ENCODE data around the gene BMP15. TPM values are rescaled to one million over a fixed set of nuclear protein-coding genes. Genes with fewer than 3 reads are reported as not detected.

BMP15 gene
- total and polyA plus RNA-seq, 4 experiments from 2014 or later = not detected

GRCh38 chrX:50941638-50942037 lies 31.1 kb downstream of the BMP15 start:
- intact Hi-C loops (cut with micrococcal nuclease) = no loop called here
- H3K4me1 Mint-ChIP-seq = no peaks in the 10 kb centered on the region
- Histone ChIP-seq H3K4me1 (ENCODE audit: insufficient read depth, low read length) (no peaks in the 10 kb centered on the region), H3K36me3 (ENCODE audit: insufficient read depth, low read length) (no peaks in the 10 kb centered on the region), H3K27me3 (ENCODE audit: insufficient read depth, low read length) (no peaks in the 10 kb centered on the region), H3K9me3 (ENCODE audit: control insufficient read depth in 1 of 2, low read length in 2 of 2) (no peaks in the 10 kb centered on the region), H3K27ac (ENCODE audit: low read depth, low read length) (no peak overlapping the region), H3K4me3 (ENCODE audit: low read length in 2 of 2) (no peak overlapping the region)
- DNase-seq = no peak
- H3K4me3 Mint-ChIP-seq = no peak overlapping the region
- H3K36me3 Mint-ChIP-seq = no peaks in the 10 kb centered on the region
- H3K9me3 Mint-ChIP-seq = no peaks in the 10 kb centered on the region
- POLR2A ChIA-PET (ENCODE audit: partially characterized antibody) = no interaction called here
- CTCF ChIA-PET (ENCODE audit: partially characterized antibody) = no interaction called here
- H3K27me3 Mint-ChIP-seq = peaks cover 0 to 2% of the 10 kb centered on the region in 2 donors
- peak overlapping the region in 1 of 7 donors; percentile 20 for H3K27ac Mint-ChIP-seq

GRCh38 chrX:50942471-50942870 lies 31.9 kb downstream of the BMP15 start:
- no peak overlapping the region for H3K4me3 Mint-ChIP-seq
- CTCF ChIA-PET (ENCODE audit: partially characterized antibody) = no interaction called here

GRCh38 chrX:50952406-50952805 lies 41.9 kb downstream of the BMP15 start:
- no peak overlapping the region for H3K27ac Mint-ChIP-seq
- H3K9me3 Mint-ChIP-seq = peaks cover 0 to 15% (median 4%) of the 10 kb centered on the region in 8 donors
- no peak overlapping the region for H3K4me3 ChIP-seq (ENCODE audit: low read length in 2 of 2)
- no peaks in the 10 kb centered on the region for H3K9me3 ChIP-seq (ENCODE audit: control insufficient read depth in 1 of 2, low read length in 2 of 2)
- no peak overlapping the region for H3K4me3 Mint-ChIP-seq
- no peaks in the 10 kb centered on the region for H3K27me3 ChIP-seq (ENCODE audit: insufficient read depth, low read length)
- CTCF ChIA-PET (ENCODE audit: partially characterized antibody) = no interaction called here
- H3K27ac ChIP-seq (ENCODE audit: low read depth, low read length) = no peak overlapping the region
- POLR2A ChIA-PET (ENCODE audit: partially characterized antibody) = no interaction called here
- no peaks in the 10 kb centered on the region for H3K4me1 Mint-ChIP-seq
- intact Hi-C loops (cut with micrococcal nuclease) = no loop called here
- no peak for DNase-seq
- no peaks in the 10 kb centered on the region for H3K4me1 ChIP-seq (ENCODE audit: insufficient read depth, low read length)
- peaks cover 3 to 7% of the 10 kb centered on the region in 2 donors for H3K27me3 Mint-ChIP-seq
- no peaks in the 10 kb centered on the region for H3K36me3 Mint-ChIP-seq
- H3K36me3 ChIP-seq (ENCODE audit: insufficient read depth, low read length) = no peaks in the 10 kb centered on the region

More at GRCh38 chrX:50942471-50942870, 31.9 kb downstream of the BMP15 start:
- no peaks in the 10 kb centered on the region for H3K9me3 Mint-ChIP-seq
- H3K36me3 Mint-ChIP-seq = no peaks in the 10 kb centered on the region
- Histone ChIP-seq H3K27ac (ENCODE audit: low read depth, low read length) (no peak overlapping the region), H3K4me3 (ENCODE audit: low read length in 2 of 2) (no peak overlapping the region), H3K4me1 (ENCODE audit: insufficient read depth, low read length) (no peaks in the 10 kb centered on the region), H3K36me3 (ENCODE audit: insufficient read depth, low read length) (no peaks in the 10 kb centered on the region), H3K9me3 (ENCODE audit: control insufficient read depth in 1 of 2, low read length in 2 of 2) (no peaks in the 10 kb centered on the region), H3K27me3 (ENCODE audit: insufficient read depth, low read length) (no peaks in the 10 kb centered on the region)
- H3K4me1 Mint-ChIP-seq = no peaks in the 10 kb centered on the region
- DNase-seq = no peak
- POLR2A ChIA-PET (ENCODE audit: partially characterized antibody) = no interaction called here
- H3K27me3 Mint-ChIP-seq = peaks cover 0 to 2% of the 10 kb centered on the region in 2 donors
- H3K27ac Mint-ChIP-seq = no peak overlapping the region
- intact Hi-C loops (cut with micrococcal nuclease) = no loop called here

GRCh38 chrX:50953832-50954231 lies 43.3 kb downstream of the BMP15 start:
- intact Hi-C loops (cut with micrococcal nuclease) = no loop called here
- H3K27ac Mint-ChIP-seq = no peak overlapping the region

GRCh38 chrX:50962156-50962555 lies 51.6 kb downstream of the BMP15 start:
- Mint-ChIP-seq H3K27me3 (no peaks in the 10 kb centered on the region), H3K4me1 (peaks cover 0 to 2% (median 0%) of the 10 kb centered on the region in 4 donors), H3K27ac (no peak overlapping the region), H3K4me3 (no peak overlapping the region), H3K9me3 (no peaks in the 10 kb centered on the region), H3K36me3 (no peaks in the 10 kb centered on the region)
- no peaks in the 10 kb centered on the region for H3K9me3 ChIP-seq (ENCODE audit: control insufficient read depth in 1 of 2, low read length in 2 of 2)
- no peaks in the 10 kb centered on the region for H3K27me3 ChIP-seq (ENCODE audit: insufficient read depth, low read length)
- no peak overlapping the region for H3K27ac ChIP-seq (ENCODE audit: low read depth, low read length)
- DNase-seq = no peak
- H3K36me3 ChIP-seq (ENCODE audit: insufficient read depth, low read length) = no peaks in the 10 kb centered on the region
- no peak overlapping the region for H3K4me3 ChIP-seq (ENCODE audit: low read length in 2 of 2)
- CTCF ChIA-PET (ENCODE audit: partially characterized antibody) = no interaction called here
- intact Hi-C loops (cut with micrococcal nuclease) = no loop called here
- POLR2A ChIA-PET (ENCODE audit: partially characterized antibody) = no interaction called here
- no peaks in the 10 kb centered on the region for H3K4me1 ChIP-seq (ENCODE audit: insufficient read depth, low read length)

More at GRCh38 chrX:50953832-50954231, 43.3 kb downstream of the BMP15 start:
- Histone ChIP-seq H3K4me1 (ENCODE audit: insufficient read depth, low read length) (no peaks in the 10 kb centered on the region), H3K9me3 (ENCODE audit: control insufficient read depth in 1 of 2, low read length in 2 of 2) (no peaks in the 10 kb centered on the region), H3K27ac (ENCODE audit: low read depth, low read length) (no peak overlapping the region), H3K4me3 (ENCODE audit: low read length in 2 of 2) (no peak overlapping the region), H3K36me3 (ENCODE audit: insufficient read depth, low read length) (no peaks in the 10 kb centered on the region), H3K27me3 (ENCODE audit: insufficient read depth, low read length) (no peaks in the 10 kb centered on the region)
- DNase-seq = no peak
- ChIA-PET POLR2A (ENCODE audit: partially characterized antibody) (no interaction called here), CTCF (ENCODE audit: partially characterized antibody) (no interaction called here)
- Mint-ChIP-seq H3K36me3 (no peaks in the 10 kb centered on the region), H3K27me3 (peaks cover 3 to 5% of the 10 kb centered on the region in 2 donors), H3K4me1 (peaks cover 0 to 2% (median 0%) of the 10 kb centered on the region in 4 donors), H3K9me3 (peaks cover 0 to 15% (median 4%) of the 10 kb centered on the region in 8 donors), H3K4me3 (no peak overlapping the region)

GRCh38 chrX:50963842-50964241 lies 53.3 kb downstream of the BMP15 start:
- intact Hi-C loops (cut with micrococcal nuclease) = no loop called here
- no peaks in the 10 kb centered on the region for H3K36me3 Mint-ChIP-seq
- H3K27ac Mint-ChIP-seq = no peak overlapping the region
- no peak overlapping the region for H3K4me3 Mint-ChIP-seq
- H3K27ac ChIP-seq (ENCODE audit: low read depth, low read length) = no peak overlapping the region
- ChIA-PET POLR2A (ENCODE audit: partially characterized antibody) (no interaction called here), CTCF (ENCODE audit: partially characterized antibody) (no interaction called here)
- no peaks in the 10 kb centered on the region for H3K9me3 Mint-ChIP-seq
- no peak for DNase-seq
- no peaks in the 10 kb centered on the region for H3K4me1 Mint-ChIP-seq
- no peaks in the 10 kb centered on the region for H3K27me3 Mint-ChIP-seq
- H3K9me3 ChIP-seq (ENCODE audit: control insufficient read depth in 1 of 2, low read length in 2 of 2) = no peaks in the 10 kb centered on the region
- H3K4me3 ChIP-seq (ENCODE audit: low read length in 2 of 2) = no peak overlapping the region
- H3K4me1 ChIP-seq (ENCODE audit: insufficient read depth, low read length) = no peaks in the 10 kb centered on the region
- H3K27me3 ChIP-seq (ENCODE audit: insufficient read depth, low read length) = no peaks in the 10 kb centered on the region
- H3K36me3 ChIP-seq (ENCODE audit: insufficient read depth, low read length) = no peaks in the 10 kb centered on the region

Other genes starting within 250 kb of the BMP15 start
- not detected for gene SHROOM4, start 96.5 kb upstream of the BMP15 start, total RNA-seq
- not detected for gene SHROOM4, start 96.5 kb upstream of the BMP15 start, polyA plus RNA-seq

Data from CD4-positive, alpha-beta memory T cell (primary cell).